Stimulated activated CD4-positive, alpha-beta T cell treated with anti-CD3 and anti-CD28 coated beads, Interleukin-12 subunit alpha, Interleukin-12 subunit beta, amount 100 ng/mL, for 48 hours (primary cell): ENCODE measurements around the gene BAZ1B.
A peak's percentile ranks its signal among the peaks of the same experiment; 100 is the strongest.
"Not testable (repeated sequence)": the region's sequence is repeated elsewhere in the genome, so short reads cannot be mapped to it uniquely, and the experiment has no call there.

ENCODE experiments used
- DNase-seq, 3 donors: peaks; one replicate each; pipeline ENCODE4 v3.0.0-alpha.2; 2020; ENCODE audit warnings: low read depth in 2 of 3, low spot score in 1 of 3

The BAZ1B gene

GRCh38 chr7:73522105-73522872, at the start of gene BAZ1B:
BAZ1B (minus strand) TSS chr7:73522293; CDS start chr7:73521933, 360 bp downstream.
- peak; percentile 92 to 98 (median 98) for DNase-seq

- DNase-seq, result no peak
These were observed 48.9 kb upstream of the BAZ1B start for GRCh38 chr7:73570977-73571376.

- no peak for DNase-seq
These were observed 48.4 kb upstream of the BAZ1B start for GRCh38 chr7:73570521-73570920.

GRCh38 chr7:73569042-73569608, 47.0 kb upstream of the BAZ1B start:
- no peak for DNase-seq

GRCh38 chr7:73567846-73568685, 46.0 kb upstream of the BAZ1B start:
- no peak for DNase-seq

GRCh38 chr7:73567140-73567539, 45.0 kb upstream of the BAZ1B start:
- no peak for DNase-seq

GRCh38 chr7:73566431-73566830, 44.3 kb upstream of the BAZ1B start:
- DNase-seq, result not testable (repeated sequence)

GRCh38 chr7:73565675-73566340, 43.7 kb upstream of the BAZ1B start:
- DNase-seq, result no peak

GRCh38 chr7:73560109-73560835, 38.2 kb upstream of the BAZ1B start:
- no peak for DNase-seq

- peak; percentile 47 to 70 (median 53) for DNase-seq
These were observed 35.5 kb upstream of the BAZ1B start, which contains the start of gene BCL7B for GRCh38 chr7:73557397-73558257. BCL7B (minus strand) TSS chr7:73557690; CDS start chr7:73557578, 112 bp downstream.

GRCh38 chr7:73557108-73557396, 35.0 kb upstream of the BAZ1B start:
- peak; percentile 85 to 91 (median 87) for DNase-seq

GRCh38 chr7:73556208-73557107, 34.4 kb upstream of the BAZ1B start:
- DNase-seq, result no peak

- DNase-seq, result no peak
These were observed 33.4 kb upstream of the BAZ1B start for GRCh38 chr7:73555411-73555982.

GRCh38 chr7:73550093-73550492, 28.0 kb upstream of the BAZ1B start:
- DNase-seq, result not testable (repeated sequence)

GRCh38 chr7:73549176-73549575, 27.1 kb upstream of the BAZ1B start:
- DNase-seq, result no peak

GRCh38 chr7:73547841-73548240, 25.7 kb upstream of the BAZ1B start:
- no peak for DNase-seq

GRCh38 chr7:73544678-73545077, 22.6 kb upstream of the BAZ1B start:
- no peak for DNase-seq

GRCh38 chr7:73541722-73542121, 19.6 kb upstream of the BAZ1B start:
- DNase-seq, result no peak
